ENCODE data around the gene RBM22. TPM values are rescaled to one million over a fixed set of nuclear protein-coding genes. Genes with fewer than 3 reads are reported as not detected.

The RBM22 gene
- total and polyA plus RNA-seq, 8 donors: 18.9 to 116 (median 27.9) TPM

DNA sequence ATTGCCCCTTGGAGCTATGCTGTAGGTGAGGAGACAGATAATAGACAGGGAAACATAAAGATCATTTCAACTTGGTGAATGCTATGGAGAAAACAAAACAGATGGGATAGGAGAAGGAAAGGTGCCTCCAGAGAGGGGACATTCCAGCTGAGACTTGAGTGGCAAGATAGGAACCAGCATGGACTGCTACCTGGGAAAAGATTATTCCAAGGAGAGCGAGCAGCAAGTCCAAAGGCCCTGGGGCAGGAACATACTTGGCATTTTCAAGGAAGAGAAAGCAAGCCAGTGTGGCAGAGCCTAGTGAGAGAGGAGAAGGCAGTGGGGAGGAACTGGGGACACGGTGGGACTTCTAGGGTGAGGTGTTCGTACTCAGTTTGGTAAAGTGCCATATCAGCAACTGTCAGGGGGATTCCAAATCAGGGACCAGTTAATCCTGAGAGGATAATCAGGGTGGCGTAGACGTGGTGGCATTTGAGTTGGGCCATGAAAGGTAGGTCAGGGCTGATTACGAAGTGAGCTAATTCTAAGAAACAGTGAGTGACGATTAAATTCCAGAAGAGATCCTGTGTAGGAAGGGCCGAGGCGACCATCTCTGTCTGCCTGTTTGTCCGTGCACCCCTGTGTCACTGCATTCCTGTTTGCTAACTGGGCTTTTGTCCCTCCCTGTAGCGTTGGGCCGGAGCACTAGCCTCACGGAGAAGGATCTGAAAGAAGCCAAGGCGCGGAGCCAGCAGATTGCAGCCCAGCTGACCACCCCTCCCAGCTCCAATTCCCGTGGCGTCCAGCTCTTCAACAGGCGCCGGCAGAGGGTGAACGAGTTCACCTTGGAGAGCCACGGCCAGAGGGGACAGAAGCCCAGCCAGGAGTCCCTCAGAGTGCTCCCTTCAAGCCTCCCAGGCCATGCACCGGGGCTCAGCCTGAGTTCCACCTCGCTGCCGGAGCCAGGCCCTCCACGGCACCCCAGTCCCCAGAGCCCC is 53.3 kb downstream of the RBM22 start:
- Histone ChIP-seq H3K36me3 (peaks cover 24 to 35% (median 27%) of the 10 kb centered on the region in 4 donors), H3K4me1 (peaks cover 40 to 70% (median 43%) of the 10 kb centered on the region in 4 donors), H3K9me3 (no peaks in the 10 kb centered on the region), H3K27me3 (no peaks in the 10 kb centered on the region), H3K27ac (peak overlapping the region; percentile 26 to 61 (median 46)), H3K4me3 (no peak overlapping the region)
- DNase-seq: peak; percentile 75 to 85
- TF ChIP-seq, protein P1, sequence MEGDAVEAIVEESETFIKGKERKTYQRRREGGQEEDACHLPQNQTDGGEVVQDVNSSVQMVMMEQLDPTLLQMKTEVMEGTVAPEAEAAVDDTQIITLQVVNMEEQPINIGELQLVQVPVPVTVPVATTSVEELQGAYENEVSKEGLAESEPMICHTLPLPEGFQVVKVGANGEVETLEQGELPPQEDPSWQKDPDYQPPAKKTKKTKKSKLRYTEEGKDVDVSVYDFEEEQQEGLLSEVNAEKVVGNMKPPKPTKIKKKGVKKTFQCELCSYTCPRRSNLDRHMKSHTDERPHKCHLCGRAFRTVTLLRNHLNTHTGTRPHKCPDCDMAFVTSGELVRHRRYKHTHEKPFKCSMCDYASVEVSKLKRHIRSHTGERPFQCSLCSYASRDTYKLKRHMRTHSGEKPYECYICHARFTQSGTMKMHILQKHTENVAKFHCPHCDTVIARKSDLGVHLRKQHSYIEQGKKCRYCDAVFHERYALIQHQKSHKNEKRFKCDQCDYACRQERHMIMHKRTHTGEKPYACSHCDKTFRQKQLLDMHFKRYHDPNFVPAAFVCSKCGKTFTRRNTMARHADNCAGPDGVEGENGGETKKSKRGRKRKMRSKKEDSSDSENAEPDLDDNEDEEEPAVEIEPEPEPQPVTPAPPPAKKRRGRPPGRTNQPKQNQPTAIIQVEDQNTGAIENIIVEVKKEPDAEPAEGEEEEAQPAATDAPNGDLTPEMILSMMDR (IDR thresholded peaks at IDR 0.05): no peak
- peak in 2 of 3 donors; percentile 25 to 29 for TF ChIP-seq POLR2AphosphoS5 (IDR thresholded peaks at IDR 0.05)
- intact Hi-C loops (cut with DNase I; ENCODE audit: low total_unique reads): no loop called here
- WGBS, 5 donors: 24 to 57% (median 28%) methylated on average over 24 to 25 of the region's 25 CpGs

- DNase-seq: peak in 1 of 2 donors; percentile 75
- peak overlapping the region in 4 of 5 donors; percentile 74 to 90 (median 88) for H3K27ac ChIP-seq
- 69 to 88% (median 84%) methylated on average over 4 of the region's 4 CpGs for WGBS, 5 donors
- H3K27me3 ChIP-seq: no peaks in the 10 kb centered on the region
- H3K9me3 ChIP-seq: no peaks in the 10 kb centered on the region
- intact Hi-C loops (cut with DNase I; ENCODE audit: low total_unique reads): no loop called here
- H3K4me1 ChIP-seq: peaks cover 63 to 84% (median 67%) of the 10 kb centered on the region in 4 donors
- peaks cover 18 to 24% (median 22%) of the 10 kb centered on the region in 4 donors for H3K36me3 ChIP-seq
- TF ChIP-seq POLR2AphosphoS5 (IDR thresholded peaks at IDR 0.05) (peak in 1 of 3 donors; percentile 14), POLR2A (IDR thresholded peaks at IDR 0.05) (no peak), EP300 (IDR thresholded peaks at IDR 0.05) (no peak)
- TF ChIP-seq, protein P1 (IDR thresholded peaks at IDR 0.05): no peak
- H3K4me3 ChIP-seq: no peak overlapping the region
These were observed 55.7 kb downstream of the RBM22 start for GRCh38 chr5:150645070-150645700.

- Histone ChIP-seq H3K27me3 (no peaks in the 10 kb centered on the region), H3K4me3 (no peak overlapping the region), H3K27ac (peak overlapping the region; percentile 5 to 90 (median 86)), H3K4me1 (peaks cover 66 to 90% (median 74%) of the 10 kb centered on the region in 4 donors), H3K9me3 (no peaks in the 10 kb centered on the region), H3K36me3 (peaks cover 11 to 18% (median 15%) of the 10 kb centered on the region in 4 donors)
- WGBS, 5 donors: 41 to 63% (median 50%) methylated on average over 1 to 2 of the region's 2 CpGs
- DNase-seq: peak in 1 of 2 donors; percentile 63
- TF ChIP-seq EP300 (IDR thresholded peaks at IDR 0.05) (no peak), POLR2A (IDR thresholded peaks at IDR 0.05) (no peak), POLR2AphosphoS5 (IDR thresholded peaks at IDR 0.05) (no peak)
- TF ChIP-seq, protein P1 (IDR thresholded peaks at IDR 0.05): no peak
- intact Hi-C loops (cut with DNase I; ENCODE audit: low total_unique reads): no loop called here
These were observed 56.3 kb downstream of the RBM22 start for GRCh38 chr5:150644514-150644913.

DNA sequence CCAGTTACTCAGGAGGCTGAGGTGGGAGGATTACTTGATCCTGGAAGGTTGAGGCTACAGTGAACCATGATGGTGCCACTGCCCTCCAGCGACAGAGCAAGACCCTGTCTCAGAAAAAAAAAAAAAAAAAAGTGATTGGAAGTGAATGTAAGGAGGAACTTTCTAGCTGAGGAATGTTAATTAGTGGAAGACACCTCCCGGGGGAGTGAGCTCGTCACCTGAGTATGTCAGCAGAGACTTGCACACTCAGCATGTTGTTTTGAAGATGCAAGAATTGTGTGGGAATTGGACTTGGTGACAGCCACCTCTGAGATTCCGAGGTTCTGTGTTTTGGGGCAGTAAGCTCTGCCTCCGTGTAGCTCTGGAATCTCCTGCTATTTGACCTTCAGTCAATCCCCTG is 56.8 kb downstream of the RBM22 start:
- intact Hi-C loops (cut with DNase I; ENCODE audit: low total_unique reads): no loop called here
- Histone ChIP-seq H3K27me3 (no peaks in the 10 kb centered on the region), H3K4me1 (peaks cover 70 to 95% (median 78%) of the 10 kb centered on the region in 4 donors), H3K27ac (peak overlapping the region in 4 of 5 donors; percentile 74 to 90 (median 88)), H3K36me3 (peaks cover 8 to 13% (median 11%) of the 10 kb centered on the region in 4 donors), H3K4me3 (no peak overlapping the region), H3K9me3 (no peaks in the 10 kb centered on the region)
- no peak for TF ChIP-seq POLR2A (IDR thresholded peaks at IDR 0.05)
- TF ChIP-seq, protein P1 (IDR thresholded peaks at IDR 0.05): no peak
- TF ChIP-seq POLR2AphosphoS5 (IDR thresholded peaks at IDR 0.05): no peak
- TF ChIP-seq EP300 (IDR thresholded peaks at IDR 0.05): no peak
- no peak for DNase-seq
- WGBS, 5 donors: 81 to 88% (median 84%) methylated on average over 5 of the region's 5 CpGs
